IPS-11a (cell line): ENCODE data around the gene WDR82.
"Not testable (repeated sequence)": the region's sequence is repeated elsewhere in the genome, so short reads cannot be mapped to it uniquely, and the experiment has no call there.

Experiments used
- H3K4me3 ChIP-seq: one replicate; pipeline ENCODE4 v1.5.1; 2013; ENCODE audit warnings: low read depth, low read length, control low read depth

WDR82 gene

GRCh38 chr3:52289747-52290595 is 11.5 kb upstream of the WDR82 start:
- no peak overlapping the region for H3K4me3 ChIP-seq

DNA sequence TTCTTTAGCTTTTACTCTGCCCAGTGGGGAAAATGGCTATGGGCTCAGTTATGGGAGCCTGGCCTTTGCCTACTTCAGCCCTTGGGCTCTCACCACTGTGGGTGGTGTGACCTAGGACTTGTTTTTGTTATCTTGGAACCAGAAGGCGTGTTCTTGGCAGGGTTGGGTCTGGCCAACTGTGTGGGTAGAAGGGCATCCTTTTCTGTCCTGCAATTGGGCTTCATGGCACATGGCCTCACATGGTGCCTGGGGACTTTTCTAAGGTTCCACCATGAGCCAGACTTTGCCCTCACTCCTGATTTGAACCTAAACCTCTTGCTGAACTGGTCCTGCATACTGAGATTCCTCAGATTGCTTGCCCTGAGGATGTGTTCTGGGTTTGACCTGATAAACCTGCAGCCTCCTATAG is 10.9 kb upstream of the WDR82 start:
- H3K4me3 ChIP-seq = no peak overlapping the region

GRCh38 chr3:52288674-52289073 is 10.2 kb upstream of the WDR82 start:
- no peak overlapping the region for H3K4me3 ChIP-seq

DNA sequence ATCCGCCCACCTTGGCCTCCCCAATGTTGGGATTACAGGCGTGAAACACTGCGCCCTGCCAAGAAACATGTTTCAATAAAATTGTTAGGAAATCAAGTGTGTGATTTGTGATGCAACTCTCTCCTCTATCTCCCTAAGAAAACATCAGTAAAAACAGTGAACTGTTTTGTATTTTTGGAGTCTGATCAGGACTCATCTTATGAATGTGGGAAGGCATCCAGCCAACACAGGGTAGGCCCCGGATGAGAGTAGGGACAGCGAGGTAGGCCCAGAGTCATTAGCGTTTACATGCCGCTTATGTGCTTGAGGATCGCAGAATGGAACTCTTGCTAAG is 8.3 kb upstream of the WDR82 start:
- H3K4me3 ChIP-seq = peak overlapping the region; percentile 98

GRCh38 chr3:52284051-52284450 is 5.6 kb upstream of the WDR82 start:
- H3K4me3 ChIP-seq = not testable (repeated sequence)

DNA sequence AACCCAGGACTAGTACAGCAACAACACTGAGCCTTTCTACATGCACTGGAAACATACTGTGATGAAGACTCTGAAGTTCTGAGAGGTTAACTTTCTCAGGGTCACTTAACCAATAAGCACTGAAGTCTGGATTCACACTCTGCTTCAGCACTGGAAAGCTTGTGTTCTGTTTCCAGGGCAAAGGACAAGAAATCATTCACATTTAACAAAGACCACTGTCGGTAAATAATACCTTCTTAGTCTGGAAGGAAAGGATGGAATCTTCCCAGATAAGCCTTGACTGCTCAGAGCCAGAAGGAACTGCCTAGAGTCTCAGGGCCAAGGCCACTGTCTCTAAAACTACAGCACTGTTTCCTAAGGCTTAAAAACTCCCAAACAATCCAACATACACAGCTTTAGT is 4.9 kb upstream of the WDR82 start:
- no peak overlapping the region for H3K4me3 ChIP-seq

- no peak overlapping the region for H3K4me3 ChIP-seq
These were observed 3.7 kb upstream of the WDR82 start for GRCh38 chr3:52281981-52282801.

GRCh38 chr3:52280050-52280461 is 1.6 kb upstream of the WDR82 start:
- no peak overlapping the region for H3K4me3 ChIP-seq

DNA sequence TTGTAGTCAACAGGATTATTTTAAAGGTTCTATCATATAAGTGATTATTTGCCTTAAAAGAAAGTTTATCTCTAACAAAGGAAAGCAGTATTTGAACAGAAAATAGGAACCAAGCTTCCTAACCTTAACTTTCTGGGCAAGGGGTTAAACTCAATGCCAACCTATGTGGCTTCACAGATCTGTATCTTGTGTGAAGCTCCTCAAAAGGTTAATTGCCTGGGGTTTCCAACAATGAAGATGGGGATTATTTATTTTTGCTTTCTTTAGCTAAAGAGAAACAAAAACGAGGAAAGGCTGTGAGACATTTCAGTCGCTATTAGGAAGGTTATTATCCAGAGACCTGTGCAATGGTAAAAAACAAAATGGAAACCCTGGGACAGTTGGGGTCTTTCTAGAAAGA is 1.1 kb upstream of the WDR82 start:
- H3K4me3 ChIP-seq = no peak overlapping the region

- peak overlapping the region; percentile 97 for H3K4me3 ChIP-seq
These were observed 408 bp downstream of the WDR82 start for GRCh38 chr3:52277972-52278509.

- H3K4me3 ChIP-seq = peak overlapping the region; percentile 97
These were observed 1.1 kb downstream of the WDR82 start for GRCh38 chr3:52277071-52277964.

DNA sequence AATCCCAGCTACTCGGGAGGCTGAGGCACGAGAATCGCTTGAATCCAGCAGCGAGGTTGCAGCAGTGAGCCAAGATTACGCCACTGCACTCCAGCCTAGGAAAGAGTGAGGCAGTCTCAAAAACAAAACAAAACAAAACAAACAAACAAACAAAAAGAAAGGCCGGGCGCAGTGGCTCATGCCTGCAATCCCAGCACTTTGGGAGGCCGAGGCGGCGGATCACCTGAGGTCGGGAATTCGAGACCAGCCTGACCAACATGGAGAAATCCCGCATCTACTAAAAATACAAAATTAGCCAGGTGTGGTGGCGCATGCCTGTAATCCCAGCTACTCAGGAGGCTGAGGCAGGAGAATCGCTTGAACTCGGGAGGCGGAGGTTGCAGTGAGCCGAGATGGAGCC is 3.7 kb downstream of the WDR82 start:
- H3K4me3 ChIP-seq = not testable (repeated sequence)

GRCh38 chr3:52272831-52273230 is 5.6 kb downstream of the WDR82 start:
- no peak overlapping the region for H3K4me3 ChIP-seq

DNA sequence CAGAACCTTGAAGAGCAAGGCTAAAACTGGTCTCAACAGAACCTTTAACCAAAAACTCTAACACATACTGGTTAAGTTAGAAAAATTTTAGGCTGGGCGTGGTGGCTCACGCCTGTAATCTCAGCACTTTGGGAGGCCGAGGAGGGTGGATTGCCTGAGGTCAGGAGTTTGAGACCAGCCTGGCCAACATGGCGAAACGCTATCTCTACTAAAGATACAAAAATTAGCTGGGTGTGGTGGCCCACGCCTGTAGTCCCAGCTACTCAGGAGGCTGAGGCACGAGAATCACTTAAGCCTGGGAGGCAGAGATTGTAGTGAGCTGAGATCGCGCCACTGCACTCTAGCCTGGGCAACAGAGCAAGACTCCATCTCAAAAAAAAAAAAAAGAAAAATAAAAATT is 6.3 kb downstream of the WDR82 start:
- H3K4me3 ChIP-seq = not testable (repeated sequence)

- H3K4me3 ChIP-seq = no peak overlapping the region
These were observed 8.1 kb downstream of the WDR82 start for GRCh38 chr3:52270252-52270754.

- no peak overlapping the region for H3K4me3 ChIP-seq
These were observed 8.7 kb downstream of the WDR82 start for GRCh38 chr3:52269776-52270175.

DNA sequence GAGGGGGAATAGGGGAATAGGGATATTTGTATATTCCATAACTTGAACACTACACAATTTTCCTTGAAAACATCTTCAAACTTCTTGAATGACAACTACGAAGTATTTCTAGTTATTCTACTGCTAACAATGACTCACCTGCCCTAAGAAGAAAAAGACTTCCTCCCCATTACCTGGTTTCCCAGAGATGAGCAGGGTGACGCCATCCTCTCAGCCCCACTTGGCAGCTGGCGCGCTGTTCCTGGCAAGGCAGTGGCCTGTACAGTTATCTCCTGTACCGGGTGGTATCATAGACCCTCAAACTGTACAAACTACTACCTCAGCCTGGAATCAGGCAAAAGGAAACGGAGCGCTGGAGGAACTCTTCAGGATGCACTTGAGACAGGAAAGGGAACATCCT is 10.4 kb downstream of the WDR82 start:
- H3K4me3 ChIP-seq = no peak overlapping the region

GRCh38 chr3:52265387-52265786 is 13.1 kb downstream of the WDR82 start:
- H3K4me3 ChIP-seq = no peak overlapping the region

- H3K4me3 ChIP-seq = no peak overlapping the region
These were observed 16.0 kb downstream of the WDR82 start for GRCh38 chr3:52262447-52262846.

DNA sequence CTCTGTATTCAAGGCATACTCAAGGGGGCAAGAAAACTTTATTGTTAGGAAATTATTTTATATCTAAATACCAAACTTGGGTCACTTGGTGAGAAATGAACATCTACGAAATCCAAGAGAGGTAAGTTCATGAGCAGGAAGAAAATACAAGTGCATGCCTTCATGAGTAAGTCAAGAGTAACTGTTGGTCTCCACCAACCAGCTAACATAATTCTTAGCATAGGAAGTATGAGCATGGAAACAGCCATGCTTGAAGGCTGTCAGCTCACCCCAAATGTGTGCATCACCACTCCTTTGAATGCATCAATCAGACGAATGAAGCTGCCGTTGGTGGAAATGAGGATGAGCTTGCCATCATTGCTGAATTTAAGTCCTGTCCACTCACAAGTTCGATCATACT is 19.0 kb downstream of the WDR82 start:
- H3K4me3 ChIP-seq = no peak overlapping the region

DNA sequence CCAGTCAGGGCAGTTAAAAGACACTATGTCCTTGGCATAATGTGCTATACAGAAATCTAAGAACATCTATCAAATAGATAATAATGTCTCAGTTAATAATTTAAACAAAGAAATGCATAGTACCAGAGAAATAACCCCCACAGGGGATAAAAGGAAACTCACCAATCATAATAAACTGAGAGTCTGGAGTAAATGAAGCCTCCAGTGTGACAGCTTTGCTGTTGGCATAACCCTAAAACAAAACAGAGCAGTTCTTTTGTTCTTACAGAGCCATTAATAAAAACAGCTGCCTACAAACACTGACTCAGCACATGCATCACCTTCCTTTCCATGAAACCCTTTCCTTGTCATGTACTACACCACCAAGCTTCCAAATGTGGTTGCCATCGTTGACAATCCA is 19.4 kb downstream of the WDR82 start:
- H3K4me3 ChIP-seq = no peak overlapping the region
